GM12878 (cell line): ENCODE data around the gene DEXI. TPM values are rescaled to one million over a fixed set of nuclear protein-coding genes. Genes with fewer than 3 reads are reported as not detected.

Experiments used
- ATAC-seq: fragments of 200-7000 bp; cut with Tn5 transposase; 3 replicates; pipeline ENCODE4 v1.9.1; 2020; ENCODE audit warnings: mild to moderate bottlenecking, moderate library complexity
- BruUV-seq: library from RNA; stranded (reverse); fragments of 400-500 nt; replicated peaks from 2 replicates; lab custom pipeline; 2021; lab: Mats Ljungman, UMichigan
- CTCF ChIA-PET: fragments of 300-600 bp; sonication (Branson Sonifier 250); formaldehyde crosslinking; extraction: SDS; loops from one replicate; lab custom pipeline; 2021; ENCODE audit warnings: inconsistent platforms; lab: Yijun Ruan, JAX
- POLR2A ChIA-PET: fragments of 350-600 bp; formaldehyde crosslinking; extraction: SDS; loops from one replicate; lab custom pipeline; 2021; ENCODE audit warnings: inconsistent platforms; lab: Charles Lee
- RAD21 ChIA-PET: fragments of 300-600 bp; sonication (Branson Sonifier 250); formaldehyde crosslinking; loops from one replicate; lab custom pipeline; 2023; ENCODE audit warnings: antibody characterized with exemption; ENCODE audit not compliant: unreplicated experiment; lab: Charles Lee
- SMC1A ChIA-PET: fragments of 300-600 bp; sonication (Branson Sonifier 250); formaldehyde crosslinking; loops from one replicate; lab custom pipeline; 2023; ENCODE audit not compliant: unreplicated experiment, uncharacterized antibody; lab: Charles Lee
- DNase-seq: peaks from one replicate; pipeline ENCODE4 v3.0.0-alpha.2; 2011; ENCODE audit warnings: low read depth, low spot score
- FAIRE-seq: peaks from 3 replicates; lab custom pipeline; 2011; peaks lifted over from hg19 to GRCh38; lab: Jason Lieb, UNC
- H2AFZ ChIP-seq: 2 replicates; pipeline ENCODE4 v1.6.0; 2011; ENCODE audit warnings: low read depth, low read length, control low read depth; ENCODE audit not compliant: control insufficient read depth
- H3K27ac ChIP-seq: 2 replicates; pipeline ENCODE4 v1.5.1; 2011; ENCODE audit warnings: control low read depth; ENCODE audit not compliant: control insufficient read depth, insufficient read depth
- H3K27me3 ChIP-seq, 2 experiments: replicated peaks in 1 of 2; 2 replicates each; pipeline versions ENCODE4 v1.6.0 to v1.6.1; 2011; ENCODE audit warnings: low read length in 1 of 2; ENCODE audit not compliant: control insufficient read depth in 2 of 2, insufficient read depth in 2 of 2
- H3K36me3 ChIP-seq, 2 experiments: 2 replicates each; pipeline ENCODE4 v1.5.1; 2011; ENCODE audit warnings: low read length in 1 of 2; ENCODE audit not compliant: control insufficient read depth in 2 of 2, insufficient read depth in 2 of 2
- H3K4me1 ChIP-seq: 2 replicates; pipeline ENCODE4 v1.6.1; 2011; ENCODE audit warnings: mild to moderate bottlenecking, low read length, moderate library complexity, mixed read lengths; ENCODE audit not compliant: control insufficient read depth, insufficient read depth
- H3K4me2 ChIP-seq: 2 replicates; pipeline ENCODE4 v1.6.0; 2011; ENCODE audit warnings: control low read depth; ENCODE audit not compliant: control insufficient read depth, insufficient read depth
- H3K4me3 ChIP-seq: fragments of 200-600 bp; sonication (generic); 2 replicates; pipeline ENCODE4 v1.5.1; 2016
- H3K79me2 ChIP-seq: 2 replicates; pipeline ENCODE4 v1.6.0; 2011; ENCODE audit warnings: low read length; ENCODE audit not compliant: control insufficient read depth, insufficient read depth
- H3K9ac ChIP-seq: 2 replicates; pipeline ENCODE4 v1.8.0; 2011; ENCODE audit warnings: low read length, control low read depth, mixed read lengths; ENCODE audit not compliant: control insufficient read depth, insufficient read depth
- H3K9me3 ChIP-seq: replicated peaks from 3 replicates; pipeline ENCODE4 v1.5.1; 2011; ENCODE audit warnings: mild to moderate bottlenecking, low read length; ENCODE audit not compliant: control insufficient read depth, insufficient read depth
- H4K20me1 ChIP-seq: 2 replicates; pipeline ENCODE4 v1.6.0; 2011; ENCODE audit not compliant: control insufficient read depth, insufficient read depth
- CEBPB ChIP-seq, 2 experiments: fragments of 150-350 bp in 1 of 2; IDR thresholded peaks; 2 replicates each; pipeline ENCODE4 v1.6.1; 2012 to 2014; ENCODE audit warnings: low read depth in 2 of 2, low read length in 2 of 2, borderline replicate concordance in 1 of 2, inconsistent platforms in 1 of 2
- CHD1 ChIP-seq: IDR thresholded peaks from 2 replicates; pipeline ENCODE4 v1.6.1; 2012; ENCODE audit warnings: low read depth, low read length, improper control_type of control experiment
- ETV6 ChIP-seq, 2 experiments: fragments of 450-650 bp in 1 of 2; IDR thresholded peaks in 1 of 2; conservative IDR thresholded peaks in 1 of 2; 2 replicates each; pipeline ENCODE4 v1.6.1; 2014; ENCODE audit warnings: antibody characterized with exemption in 1 of 2, borderline replicate concordance in 1 of 2, low read depth in 1 of 2, mild to moderate bottlenecking in 1 of 2, moderate library complexity in 1 of 2
- HDAC6 ChIP-seq: fragments of 200-600 bp; sonication (generic); IDR thresholded peaks from one replicate; pipeline ENCODE4 v1.8.0; 2017; ENCODE audit warnings: antibody characterized with exemption; ENCODE audit not compliant: unreplicated experiment
- MTA3 ChIP-seq: IDR thresholded peaks from 2 replicates; pipeline ENCODE4 v1.6.1; 2012; ENCODE audit warnings: low read length, inconsistent platforms, borderline replicate concordance
- MYB ChIP-seq: fragments of 150-350 bp; IDR thresholded peaks from 2 replicates; pipeline ENCODE4 v1.6.1; 2014; ENCODE audit warnings: mild to moderate bottlenecking, low read depth, low read length, borderline replicate concordance
- NFIC ChIP-seq: IDR thresholded peaks from 2 replicates; pipeline ENCODE4 v1.6.1; 2012; ENCODE audit warnings: low read depth, mild to moderate bottlenecking, inconsistent platforms, low read length, moderate library complexity
- SMC3 ChIP-seq: IDR thresholded peaks from 2 replicates; pipeline ENCODE4 v1.6.1; 2011; ENCODE audit warnings: low read length, improper control_type of control experiment, borderline replicate concordance
- SP1 ChIP-seq: IDR thresholded peaks from one replicate; pipeline ENCODE4 v1.6.1; 2011; ENCODE audit warnings: low read depth, low read length
- STAT3 ChIP-seq: IDR thresholded peaks from 2 replicates; pipeline ENCODE4 v1.6.1; 2011; ENCODE audit warnings: low read depth, low read length, improper control_type of control experiment
- TBL1XR1 ChIP-seq: IDR thresholded peaks from 2 replicates; pipeline ENCODE4 v1.6.1; 2012; ENCODE audit warnings: low read depth, low read length, improper control_type of control experiment
- WGBS: methylation state at CpG from one replicate; pipeline ENCODE4 v1.1.6; 2016; ENCODE audit warnings: low lambda C conversion rate; ENCODE audit not compliant: insufficient replicate concordance, insufficient coverage; ENCODE audit errors: missing lambda C conversion rate; 5-methylcytosine and 5-hydroxymethylcytosine counted together
- in situ Hi-C: fragments of 300-500 bp; cut with MboI; formaldehyde crosslinking; loops from 9 replicates; pipeline ENCODE4 v1.14.3; 2018; ENCODE audit warnings: mixed read lengths
- intact Hi-C: fragments of 100-400 bp; cut with micrococcal nuclease; formaldehyde crosslinking; loops from one replicate; pipeline ENCODE4 v1.14.2; 2022; ENCODE audit not compliant: unreplicated experiment
- polyA plus RNA-seq, 11 experiments: library from polyadenylated mRNA; depleted of rRNA in 4 of 11; unstranded in 6 of 11; stranded (reverse) in 5 of 11; fragments of >200 nt; fragmentation: Nextera tagmentation in 4 of 11; fragmentation: Illumina TruSeq in 1 of 11; extraction: Ambion mirVana in 4 of 11; extraction: Trizol in 1 of 11; gene quantifications; 1 replicate in 1 of 11; 2 replicates in 10 of 11; pipeline versions ENCODE4 v1.2.1 to v1.2.3, GENCODE V29; 2011 to 2016; ENCODE audit warnings: inconsistent platforms in 2 of 11, missing spikeins in 2 of 11, low read depth in 1 of 11
- total RNA-seq, 4 experiments: library from RNA; depleted of rRNA in 3 of 4; stranded (reverse); fragments of >200 nt in 3 of 4; fragmentation: Illumina TruSeq in 1 of 4; extraction: Trizol in 1 of 4; gene quantifications; 2 replicates each; pipeline versions ENCODE4 v1.2.1 to v1.2.3, GENCODE V29; 2013 to 2021
- TF ChIP-seq, protein P1 (sequence below): fragments of 450-650 bp; formaldehyde crosslinking; IDR thresholded peaks from 2 replicates; pipeline ENCODE4 v1.4.0; 2020; ENCODE audit warnings: mild to moderate bottlenecking, moderate library complexity
- TF ChIP-seq, protein P2 (sequence below): IDR thresholded peaks from 2 replicates; pipeline ENCODE4 v1.6.1; 2012; ENCODE audit warnings: low read depth, low read length, improper control_type of control experiment
- TF ChIP-seq, protein P3 (sequence below): IDR thresholded peaks from 2 replicates; pipeline ENCODE4 v1.6.1; 2012; ENCODE audit warnings: improper control_type of control experiment, low read depth, low read length; ENCODE audit not compliant: insufficient replicate concordance

Gene DEXI
- total and polyA plus RNA-seq, 10 of the 15 experiments (the other 5 are each of a cell fraction or from before 2014, with no cell fraction given) = 1.4 to 26.3 (median 18.4) TPM

DNA sequence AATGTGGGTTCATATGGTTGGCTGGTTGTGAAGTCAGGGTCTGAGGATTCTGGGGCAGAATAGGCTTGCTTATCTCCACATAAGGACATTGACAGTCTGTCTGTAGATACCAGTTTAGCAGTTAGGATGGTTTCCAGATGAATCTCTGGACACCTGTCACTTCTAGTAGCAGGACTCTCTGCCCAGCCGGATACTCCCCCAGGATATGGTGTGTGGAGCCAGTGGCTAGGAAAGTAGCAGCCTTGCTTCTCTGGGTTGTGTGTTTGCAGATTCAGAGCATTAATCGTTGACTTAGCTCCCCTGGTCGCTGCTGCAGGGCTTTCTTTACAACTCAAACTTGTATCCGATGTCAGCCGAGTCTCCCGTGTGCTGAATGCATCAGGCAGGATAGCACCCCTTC, 47.3 kb upstream of the DEXI start:
- Histone ChIP-seq H3K4me1 (peaks cover 35% of the 10 kb centered on the region), H3K4me2 (no peak overlapping the region), H3K9me3 (no peaks in the 10 kb centered on the region), H3K79me2 (peaks cover 2% of the 10 kb centered on the region), H3K27me3 (no peaks in the 10 kb centered on the region), H4K20me1 (no peaks in the 10 kb centered on the region), H3K4me3 (no peak overlapping the region), H2AFZ (no peak overlapping the region), H3K9ac (no peak overlapping the region), H3K27ac (no peak overlapping the region), H3K36me3 (peaks cover 11 to 13% of the 10 kb centered on the region in 2 experiments)
- no peak for FAIRE-seq
- no peak for DNase-seq
- in situ Hi-C loops = no loop called here
- POLR2A ChIA-PET = no interaction called here
- ATAC-seq = no peak
- CTCF ChIA-PET = interaction anchor here (0.7 to 1.4 kb wide), 5 partner anchors 8 to 398 kb away, joined by 3 to 4 read pairs (median 3); no protein-coding TSS in a partner anchor
- intact Hi-C loops = loop anchor here (5.0 kb wide), 1 partner anchor 193 kb away; no protein-coding TSS in a partner anchor
- RAD21 ChIA-PET = interaction anchor here (0.8 to 1.5 kb wide), 7 partner anchors 18 to 310 kb away, joined by 3 to 5 read pairs (median 3); partner anchors contain the start of gene SOCS1
- WGBS = 88% methylated on average over 6 of the region's 6 CpGs
- SMC1A ChIA-PET = interaction anchor here (0.7 to 1.4 kb wide), 5 partner anchors 36 to 193 kb away, joined by 3 read pairs; no protein-coding TSS in a partner anchor
- no TSS peak for BruUV-seq
- TF ChIP-seq ETV6 (conservative IDR thresholded peaks at IDR 0.05 in 1 of 2, IDR thresholded peaks at IDR 0.05 in 1 of 2; ENCODE audit: borderline replicate concordance in 1 of 2, low read depth in 1 of 2) (no peak), STAT3 (no peak), SP1 (no peak), SMC3 (no peak), MTA3 (no peak), NFIC (no peak), HDAC6 (no peak), TBL1XR1 (no peak), CHD1 (no peak), MYB (no peak), CEBPB (IDR thresholded peaks at IDR 0.05; ENCODE audit: borderline replicate concordance in 1 of 2, low read depth in 2 of 2, low read length in 2 of 2) (no peak)
- TF ChIP-seq, protein P1, sequence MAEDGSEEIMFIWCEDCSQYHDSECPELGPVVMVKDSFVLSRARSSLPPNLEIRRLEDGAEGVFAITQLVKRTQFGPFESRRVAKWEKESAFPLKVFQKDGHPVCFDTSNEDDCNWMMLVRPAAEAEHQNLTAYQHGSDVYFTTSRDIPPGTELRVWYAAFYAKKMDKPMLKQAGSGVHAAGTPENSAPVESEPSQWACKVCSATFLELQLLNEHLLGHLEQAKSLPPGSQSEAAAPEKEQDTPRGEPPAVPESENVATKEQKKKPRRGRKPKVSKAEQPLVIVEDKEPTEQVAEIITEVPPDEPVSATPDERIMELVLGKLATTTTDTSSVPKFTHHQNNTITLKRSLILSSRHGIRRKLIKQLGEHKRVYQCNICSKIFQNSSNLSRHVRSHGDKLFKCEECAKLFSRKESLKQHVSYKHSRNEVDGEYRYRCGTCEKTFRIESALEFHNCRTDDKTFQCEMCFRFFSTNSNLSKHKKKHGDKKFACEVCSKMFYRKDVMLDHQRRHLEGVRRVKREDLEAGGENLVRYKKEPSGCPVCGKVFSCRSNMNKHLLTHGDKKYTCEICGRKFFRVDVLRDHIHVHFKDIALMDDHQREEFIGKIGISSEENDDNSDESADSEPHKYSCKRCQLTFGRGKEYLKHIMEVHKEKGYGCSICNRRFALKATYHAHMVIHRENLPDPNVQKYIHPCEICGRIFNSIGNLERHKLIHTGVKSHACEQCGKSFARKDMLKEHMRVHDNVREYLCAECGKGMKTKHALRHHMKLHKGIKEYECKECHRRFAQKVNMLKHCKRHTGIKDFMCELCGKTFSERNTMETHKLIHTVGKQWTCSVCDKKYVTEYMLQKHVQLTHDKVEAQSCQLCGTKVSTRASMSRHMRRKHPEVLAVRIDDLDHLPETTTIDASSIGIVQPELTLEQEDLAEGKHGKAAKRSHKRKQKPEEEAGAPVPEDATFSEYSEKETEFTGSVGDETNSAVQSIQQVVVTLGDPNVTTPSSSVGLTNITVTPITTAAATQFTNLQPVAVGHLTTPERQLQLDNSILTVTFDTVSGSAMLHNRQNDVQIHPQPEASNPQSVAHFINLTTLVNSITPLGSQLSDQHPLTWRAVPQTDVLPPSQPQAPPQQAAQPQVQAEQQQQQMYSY = no peak
- TF ChIP-seq, protein P2, sequence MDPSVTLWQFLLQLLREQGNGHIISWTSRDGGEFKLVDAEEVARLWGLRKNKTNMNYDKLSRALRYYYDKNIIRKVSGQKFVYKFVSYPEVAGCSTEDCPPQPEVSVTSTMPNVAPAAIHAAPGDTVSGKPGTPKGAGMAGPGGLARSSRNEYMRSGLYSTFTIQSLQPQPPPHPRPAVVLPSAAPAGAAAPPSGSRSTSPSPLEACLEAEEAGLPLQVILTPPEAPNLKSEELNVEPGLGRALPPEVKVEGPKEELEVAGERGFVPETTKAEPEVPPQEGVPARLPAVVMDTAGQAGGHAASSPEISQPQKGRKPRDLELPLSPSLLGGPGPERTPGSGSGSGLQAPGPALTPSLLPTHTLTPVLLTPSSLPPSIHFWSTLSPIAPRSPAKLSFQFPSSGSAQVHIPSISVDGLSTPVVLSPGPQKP = no peak
- TF ChIP-seq, protein P3, sequence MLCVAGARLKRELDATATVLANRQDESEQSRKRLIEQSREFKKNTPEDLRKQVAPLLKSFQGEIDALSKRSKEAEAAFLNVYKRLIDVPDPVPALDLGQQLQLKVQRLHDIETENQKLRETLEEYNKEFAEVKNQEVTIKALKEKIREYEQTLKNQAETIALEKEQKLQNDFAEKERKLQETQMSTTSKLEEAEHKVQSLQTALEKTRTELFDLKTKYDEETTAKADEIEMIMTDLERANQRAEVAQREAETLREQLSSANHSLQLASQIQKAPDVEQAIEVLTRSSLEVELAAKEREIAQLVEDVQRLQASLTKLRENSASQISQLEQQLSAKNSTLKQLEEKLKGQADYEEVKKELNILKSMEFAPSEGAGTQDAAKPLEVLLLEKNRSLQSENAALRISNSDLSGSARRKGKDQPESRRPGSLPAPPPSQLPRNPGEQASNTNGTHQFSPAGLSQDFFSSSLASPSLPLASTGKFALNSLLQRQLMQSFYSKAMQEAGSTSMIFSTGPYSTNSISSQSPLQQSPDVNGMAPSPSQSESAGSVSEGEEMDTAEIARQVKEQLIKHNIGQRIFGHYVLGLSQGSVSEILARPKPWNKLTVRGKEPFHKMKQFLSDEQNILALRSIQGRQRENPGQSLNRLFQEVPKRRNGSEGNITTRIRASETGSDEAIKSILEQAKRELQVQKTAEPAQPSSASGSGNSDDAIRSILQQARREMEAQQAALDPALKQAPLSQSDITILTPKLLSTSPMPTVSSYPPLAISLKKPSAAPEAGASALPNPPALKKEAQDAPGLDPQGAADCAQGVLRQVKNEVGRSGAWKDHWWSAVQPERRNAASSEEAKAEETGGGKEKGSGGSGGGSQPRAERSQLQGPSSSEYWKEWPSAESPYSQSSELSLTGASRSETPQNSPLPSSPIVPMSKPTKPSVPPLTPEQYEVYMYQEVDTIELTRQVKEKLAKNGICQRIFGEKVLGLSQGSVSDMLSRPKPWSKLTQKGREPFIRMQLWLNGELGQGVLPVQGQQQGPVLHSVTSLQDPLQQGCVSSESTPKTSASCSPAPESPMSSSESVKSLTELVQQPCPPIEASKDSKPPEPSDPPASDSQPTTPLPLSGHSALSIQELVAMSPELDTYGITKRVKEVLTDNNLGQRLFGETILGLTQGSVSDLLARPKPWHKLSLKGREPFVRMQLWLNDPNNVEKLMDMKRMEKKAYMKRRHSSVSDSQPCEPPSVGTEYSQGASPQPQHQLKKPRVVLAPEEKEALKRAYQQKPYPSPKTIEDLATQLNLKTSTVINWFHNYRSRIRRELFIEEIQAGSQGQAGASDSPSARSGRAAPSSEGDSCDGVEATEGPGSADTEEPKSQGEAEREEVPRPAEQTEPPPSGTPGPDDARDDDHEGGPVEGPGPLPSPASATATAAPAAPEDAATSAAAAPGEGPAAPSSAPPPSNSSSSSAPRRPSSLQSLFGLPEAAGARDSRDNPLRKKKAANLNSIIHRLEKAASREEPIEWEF = no peak
